HepG2 (cell line): ENCODE data around the gene LBX2. TPM values are rescaled to one million over a fixed set of nuclear protein-coding genes. Genes with fewer than 3 reads are reported as not detected.

ENCODE experiments used
- CCAR2 ChIP-seq: fragments of 200-400 bp; formaldehyde crosslinking; optimal IDR thresholded peaks from 2 replicates; pipeline ENCODE3; 2018; ENCODE audit warnings: low read depth, mild to moderate bottlenecking, low read length, moderate library complexity
- CREB1 ChIP-seq, 2 experiments: fragments of 450-650 bp in 1 of 2; IDR thresholded peaks; 2 replicates each; pipeline ENCODE4 v1.6.1; 2016 to 2017; ENCODE audit warnings: control low read depth in 1 of 2, mild to moderate bottlenecking in 1 of 2, missing compliant biosample characterization in 1 of 2, missing genetic modification characterization in 1 of 2
- GFI1 ChIP-seq: sonication (generic); formaldehyde crosslinking; IDR thresholded peaks from 2 replicates; pipeline ENCODE4 v1.5.0; 2020; ENCODE audit warnings: missing genetic modification reagents, mild to moderate bottlenecking, borderline replicate concordance
- JUN ChIP-seq: sonication (generic); formaldehyde crosslinking; IDR thresholded peaks from 2 replicates; pipeline ENCODE4 v1.4.0; 2020; ENCODE audit warnings: mild to moderate bottlenecking, missing genetic modification reagents
- NPAS2 ChIP-seq: sonication (generic); formaldehyde crosslinking; IDR thresholded peaks from 2 replicates; pipeline ENCODE4 v1.8.0; 2022; ENCODE audit warnings: mild to moderate bottlenecking, missing genetic modification reagents, borderline replicate concordance
- NR2F6 ChIP-seq, 2 experiments: IDR thresholded peaks; 2 replicates each; pipeline ENCODE4 v1.6.1; 2016; ENCODE audit warnings: antibody characterized with exemption in 1 of 2, mild to moderate bottlenecking in 1 of 2
- REPIN1 ChIP-seq: sonication (generic); formaldehyde crosslinking; IDR thresholded peaks from 2 replicates; pipeline ENCODE4 v1.8.0; 2022; ENCODE audit warnings: missing genetic modification reagents, low read depth, mild to moderate bottlenecking, borderline replicate concordance
- RORA ChIP-seq: sonication (generic); formaldehyde crosslinking; IDR thresholded peaks from 2 replicates; pipeline ENCODE4 v1.5.0; 2020; ENCODE audit warnings: mild to moderate bottlenecking, missing genetic modification reagents, moderate library complexity
- SMC3 ChIP-seq: IDR thresholded peaks from 2 replicates; pipeline ENCODE4 v1.6.1; 2011; ENCODE audit warnings: low read length, improper control_type of control experiment
- SOX13 ChIP-seq, 3 experiments: fragments of 450-650 bp in 1 of 3; sonication (generic) in 1 of 3; formaldehyde crosslinking in 1 of 3; IDR thresholded peaks in 2 of 3; conservative IDR thresholded peaks in 1 of 3; 2 replicates each; pipeline versions ENCODE4 v1.5.0 to v1.6.1; 2016 to 2020; ENCODE audit warnings: antibody characterized with exemption in 1 of 3, mild to moderate bottlenecking in 1 of 3, missing compliant biosample characterization in 1 of 3, missing genetic modification reagents in 1 of 3, moderate library complexity in 1 of 3
- SYNCRIP ChIP-seq: fragments of 200-400 bp; formaldehyde crosslinking; IDR thresholded peaks from 2 replicates; pipeline ENCODE4 v1.6.1; 2018; ENCODE audit warnings: mild to moderate bottlenecking, low read depth, low read length; ENCODE audit not compliant: insufficient read depth
- YEATS2 ChIP-seq: sonication (generic); formaldehyde crosslinking; IDR thresholded peaks from 2 replicates; pipeline ENCODE4 v1.4.0; 2020; ENCODE audit warnings: missing genetic modification reagents, borderline replicate concordance
- ZBTB1 ChIP-seq: sonication (generic); formaldehyde crosslinking; IDR thresholded peaks from 2 replicates; pipeline ENCODE4 v1.4.0; 2020; ENCODE audit warnings: missing genetic modification reagents, borderline replicate concordance
- ZFP90 ChIP-seq: sonication (generic); formaldehyde crosslinking; IDR thresholded peaks from 2 replicates; pipeline ENCODE4 v1.8.0; 2022; ENCODE audit warnings: missing genetic modification reagents, mild to moderate bottlenecking, inconsistent platforms, borderline replicate concordance
- ZNF30 ChIP-seq: sonication (generic); formaldehyde crosslinking; IDR thresholded peaks from 2 replicates; pipeline ENCODE4 v1.5.0; 2020; ENCODE audit warnings: mild to moderate bottlenecking, missing genetic modification reagents
- ZNF383 ChIP-seq: sonication (generic); formaldehyde crosslinking; IDR thresholded peaks from 2 replicates; pipeline ENCODE4 v1.4.0; 2020; ENCODE audit warnings: missing genetic modification reagents, mild to moderate bottlenecking, borderline replicate concordance
- ZNF430 ChIP-seq: sonication (generic); formaldehyde crosslinking; IDR thresholded peaks from 2 replicates; pipeline ENCODE4 v1.9.0; 2021; ENCODE audit warnings: mild to moderate bottlenecking, missing genetic modification reagents
- ZNF460 ChIP-seq: sonication (generic); formaldehyde crosslinking; IDR thresholded peaks from 2 replicates; pipeline ENCODE4 v1.5.1; 2020; ENCODE audit warnings: missing genetic modification reagents, mild to moderate bottlenecking, borderline replicate concordance
- ZNF720 ChIP-seq: sonication (generic); formaldehyde crosslinking; IDR thresholded peaks from 2 replicates; pipeline ENCODE4 v1.4.0; 2020; ENCODE audit warnings: missing genetic modification reagents
- ZNF878 ChIP-seq: sonication (generic); formaldehyde crosslinking; IDR thresholded peaks from 2 replicates; pipeline ENCODE4 v1.8.1; 2023; ENCODE audit warnings: mild to moderate bottlenecking, missing genetic modification reagents, moderate library complexity
- polyA plus RNA-seq, 8 experiments: library from polyadenylated mRNA; depleted of rRNA in 3 of 8; stranded (reverse) in 7 of 8; unstranded in 1 of 8; fragments of >200 nt; fragmentation: Illumina TruSeq in 4 of 8; extraction: Trizol in 4 of 8; gene quantifications; 2 replicates each; pipeline versions ENCODE4 v1.2.1 to v1.2.3, GENCODE V29; 2011 to 2016; ENCODE audit warnings: low read depth in 4 of 8, missing spikeins in 1 of 8, mixed read lengths in 1 of 8; ENCODE audit not compliant: insufficient read depth in 1 of 8
- total RNA-seq, 5 experiments: library from RNA; depleted of rRNA; stranded (reverse); fragments of >200 nt; fragmentation: Illumina TruSeq; extraction: Trizol; gene quantifications; 2 replicates each; pipeline ENCODE4 v1.2.3, GENCODE V29; 2016; ENCODE audit warnings: low read depth in 1 of 5
- TF ChIP-seq, protein P1 (sequence below): sonication (generic); formaldehyde crosslinking; IDR thresholded peaks from 2 replicates; pipeline ENCODE4 v1.8.0; 2022; ENCODE audit warnings: mild to moderate bottlenecking, missing genetic modification reagents, borderline replicate concordance
- TF ChIP-seq, protein P2 (sequence below): sonication (generic); formaldehyde crosslinking; conservative IDR thresholded peaks from 2 replicates; pipeline ENCODE4 v1.4.0; 2020; ENCODE audit warnings: missing genetic modification reagents
- TF ChIP-seq, protein P3 (sequence below): sonication (generic); formaldehyde crosslinking; IDR thresholded peaks from 2 replicates; pipeline ENCODE4 v1.4.0; 2020; ENCODE audit warnings: missing genetic modification reagents

LBX2 gene
- total and polyA plus RNA-seq, 2 of the 13 experiments (the other 11 are each of a cell fraction or from before 2014, with no cell fraction given), result 6.4 to 8.1 TPM

DNA sequence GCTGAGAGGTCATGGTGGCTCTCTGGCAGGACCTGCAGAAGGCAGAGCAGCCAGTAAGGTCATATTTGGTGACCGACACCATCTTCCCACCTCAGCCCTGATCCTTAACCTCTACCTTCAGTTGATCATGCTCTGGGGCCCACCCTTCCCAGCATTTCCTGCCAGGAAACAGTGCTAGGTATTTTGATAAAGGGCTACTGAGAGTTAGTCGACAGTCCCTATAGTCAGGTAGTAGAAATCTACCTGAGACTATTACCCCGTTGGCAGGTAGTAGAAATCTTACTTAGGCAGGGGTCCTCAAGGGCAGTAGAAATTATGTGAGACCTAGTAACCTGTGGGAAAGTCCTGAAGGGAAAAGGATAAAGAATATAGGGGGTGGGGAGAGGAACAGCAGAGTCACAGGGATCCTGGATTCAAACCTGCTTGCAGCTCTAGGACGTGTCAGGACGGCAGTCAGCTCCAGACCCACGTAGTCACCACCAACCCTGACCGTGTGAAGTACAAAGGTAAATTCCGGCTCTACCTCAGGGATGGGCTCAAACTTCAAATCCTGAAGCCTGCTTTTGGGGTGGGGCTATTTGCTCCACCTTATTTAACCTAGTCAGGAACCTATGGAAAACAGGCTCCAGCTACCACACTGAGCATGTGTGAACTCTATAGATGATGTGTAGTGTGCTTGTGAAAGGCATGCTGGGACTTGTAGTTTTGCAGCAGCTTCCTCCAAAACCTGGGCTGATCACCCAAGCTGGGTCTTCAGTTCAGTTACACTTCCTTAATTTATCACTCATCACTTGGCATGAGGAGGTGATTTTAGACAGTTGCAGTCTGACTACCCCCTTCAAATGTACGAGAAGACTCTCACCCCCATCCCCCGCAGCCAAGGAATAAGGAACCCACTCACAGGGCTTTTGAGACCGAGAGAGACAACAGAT is 26.6 kb upstream of the LBX2 start, which contains the start of gene DQX1 (continued):
- peak; percentile 50; the same call in 1 of the 2 replicates for TF ChIP-seq SOX13 (IDR thresholded peaks at IDR 0.05)
- TF ChIP-seq SOX13 (CRISPR knock-in tag; conservative IDR thresholded peaks at IDR 0.05 in 1 of 2, IDR thresholded peaks at IDR 0.05 in 1 of 2), result peak in 1 of 2 experiments; percentile 44; a peak in 1 of 4 replicates
- TF ChIP-seq GFI1 (CRISPR knock-in tag), result no peak
- TF ChIP-seq ZBTB1 (CRISPR knock-in tag), result no peak
- TF ChIP-seq, protein P1, sequence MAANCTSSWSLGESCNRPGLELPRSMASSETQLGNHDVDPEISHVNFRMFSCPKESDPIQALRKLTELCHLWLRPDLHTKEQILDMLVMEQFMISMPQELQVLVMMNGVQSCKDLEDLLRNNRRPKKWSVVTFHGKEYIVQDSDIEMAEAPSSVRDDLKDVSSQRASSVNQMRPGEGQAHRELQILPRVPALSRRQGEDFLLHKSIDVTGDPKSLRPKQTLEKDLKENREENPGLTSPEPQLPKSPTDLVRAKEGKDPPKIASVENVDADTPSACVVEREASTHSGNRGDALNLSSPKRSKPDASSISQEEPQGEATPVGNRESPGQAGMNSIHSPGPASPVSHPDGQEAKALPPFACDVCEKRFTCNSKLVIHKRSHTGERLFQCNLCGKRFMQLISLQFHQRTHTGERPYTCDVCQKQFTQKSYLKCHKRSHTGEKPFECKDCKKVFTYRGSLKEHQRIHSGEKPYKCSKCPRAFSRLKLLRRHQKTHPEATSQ (CRISPR knock-in tag), result no peak
- peak; percentile 52; the same call in 1 of the 2 replicates for TF ChIP-seq ZNF878
- no peak for TF ChIP-seq ZNF460 (CRISPR knock-in tag)
- peak; percentile 72 for TF ChIP-seq CREB1 (IDR thresholded peaks at IDR 0.05)
- peak; percentile 95 for TF ChIP-seq CREB1 (CRISPR knock-in tag; IDR thresholded peaks at IDR 0.05)
- TF ChIP-seq, protein P2, sequence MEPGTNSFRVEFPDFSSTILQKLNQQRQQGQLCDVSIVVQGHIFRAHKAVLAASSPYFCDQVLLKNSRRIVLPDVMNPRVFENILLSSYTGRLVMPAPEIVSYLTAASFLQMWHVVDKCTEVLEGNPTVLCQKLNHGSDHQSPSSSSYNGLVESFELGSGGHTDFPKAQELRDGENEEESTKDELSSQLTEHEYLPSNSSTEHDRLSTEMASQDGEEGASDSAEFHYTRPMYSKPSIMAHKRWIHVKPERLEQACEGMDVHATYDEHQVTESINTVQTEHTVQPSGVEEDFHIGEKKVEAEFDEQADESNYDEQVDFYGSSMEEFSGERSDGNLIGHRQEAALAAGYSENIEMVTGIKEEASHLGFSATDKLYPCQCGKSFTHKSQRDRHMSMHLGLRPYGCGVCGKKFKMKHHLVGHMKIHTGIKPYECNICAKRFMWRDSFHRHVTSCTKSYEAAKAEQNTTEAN (CRISPR knock-in tag), result no peak; the same call in 1 of the 2 replicates
- no peak for TF ChIP-seq ZNF30
- no peak for TF ChIP-seq JUN (CRISPR knock-in tag)
- no peak; the same call in 1 of the 2 replicates for TF ChIP-seq ZNF383 (CRISPR knock-in tag)
- TF ChIP-seq CCAR2, result peak; percentile 56
- no peak for TF ChIP-seq RORA
- TF ChIP-seq REPIN1 (CRISPR knock-in tag), result no peak
- no peak for TF ChIP-seq NPAS2 (CRISPR knock-in tag)
- TF ChIP-seq, protein P3, sequence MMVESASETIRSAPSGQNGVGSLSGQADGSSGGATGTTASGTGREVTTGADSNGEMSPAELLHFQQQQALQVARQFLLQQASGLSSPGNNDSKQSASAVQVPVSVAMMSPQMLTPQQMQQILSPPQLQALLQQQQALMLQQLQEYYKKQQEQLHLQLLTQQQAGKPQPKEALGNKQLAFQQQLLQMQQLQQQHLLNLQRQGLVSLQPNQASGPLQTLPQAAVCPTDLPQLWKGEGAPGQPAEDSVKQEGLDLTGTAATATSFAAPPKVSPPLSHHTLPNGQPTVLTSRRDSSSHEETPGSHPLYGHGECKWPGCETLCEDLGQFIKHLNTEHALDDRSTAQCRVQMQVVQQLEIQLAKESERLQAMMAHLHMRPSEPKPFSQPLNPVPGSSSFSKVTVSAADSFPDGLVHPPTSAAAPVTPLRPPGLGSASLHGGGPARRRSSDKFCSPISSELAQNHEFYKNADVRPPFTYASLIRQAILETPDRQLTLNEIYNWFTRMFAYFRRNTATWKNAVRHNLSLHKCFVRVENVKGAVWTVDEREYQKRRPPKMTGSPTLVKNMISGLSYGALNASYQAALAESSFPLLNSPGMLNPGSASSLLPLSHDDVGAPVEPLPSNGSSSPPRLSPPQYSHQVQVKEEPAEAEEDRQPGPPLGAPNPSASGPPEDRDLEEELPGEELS (CRISPR knock-in tag), result peak; percentile 36; the same call in 1 of the 2 replicates
- no peak for TF ChIP-seq ZNF720 (CRISPR knock-in tag)
- peak; percentile 22; the same call in 1 of the 2 replicates for TF ChIP-seq SMC3
- TF ChIP-seq ZFP90 (CRISPR knock-in tag), result no peak
- TF ChIP-seq SYNCRIP, result no peak
- TF ChIP-seq ZNF430 (CRISPR knock-in tag), result no peak
- TF ChIP-seq NR2F6 (IDR thresholded peaks at IDR 0.05), result no peak
- TF ChIP-seq NR2F6 (CRISPR knock-in tag; IDR thresholded peaks at IDR 0.05), result peak; percentile 64; the same call in 1 of the 2 replicates
- TF ChIP-seq YEATS2, result peak; percentile 76; the same call in 1 of the 2 replicates
